HK-2 (cell line): ENCODE results near the gene ZNF683.
"Not testable (repeated sequence)": the region's sequence is repeated elsewhere in the genome, so short reads cannot be mapped to it uniquely, and the experiment has no call there.

Experiments used
- DNase-seq: peaks from one replicate; pipeline ENCODE4 v3.0.0-alpha.2; 2018; ENCODE audit not compliant: unreplicated experiment

ZNF683 gene

DNA sequence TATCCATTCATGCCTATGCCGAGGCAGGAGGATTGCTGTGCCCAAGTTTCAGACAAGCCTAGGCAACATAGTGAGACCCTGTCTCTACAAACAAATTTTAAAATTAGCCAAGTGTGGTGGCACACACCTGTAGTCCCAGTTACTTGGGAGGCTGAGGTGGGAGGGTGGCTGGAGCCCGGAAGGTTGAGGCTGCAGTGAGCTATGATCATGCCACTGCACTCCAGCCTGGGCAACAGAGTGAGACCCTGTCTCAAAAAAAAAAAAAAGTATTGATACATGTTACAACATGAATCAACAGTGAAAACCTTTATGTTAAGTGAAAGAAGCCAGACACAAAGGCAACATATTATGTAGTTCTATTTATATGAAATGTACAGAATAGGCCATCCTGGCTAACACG is 12.5 kb upstream of the ZNF683 start:
- not testable (repeated sequence) for DNase-seq

DNA sequence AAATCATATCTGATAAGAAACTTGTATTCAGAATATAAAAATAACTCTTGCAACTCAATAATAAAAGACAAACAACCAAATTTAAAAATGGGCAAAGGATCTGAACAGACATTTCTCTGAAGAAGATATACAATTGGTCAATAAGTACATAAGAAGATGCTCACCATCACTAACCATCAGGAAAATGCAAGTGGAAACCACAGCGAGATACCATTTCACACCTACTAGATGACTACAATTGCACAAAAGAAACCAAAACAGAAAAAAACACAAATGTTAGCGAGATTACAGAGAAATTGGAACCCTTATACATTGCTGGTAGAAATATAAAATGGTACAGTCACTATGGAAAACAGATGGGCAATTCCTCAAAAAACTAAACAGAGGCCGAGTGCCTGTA is 11.5 kb upstream of the ZNF683 start:
- no peak for DNase-seq

GRCh38 chr1:26378879-26379251 is 6.3 kb upstream of the ZNF683 start:
- no peak for DNase-seq

- no peak for DNase-seq
Observed at GRCh38 chr1:26378088-26378878, 5.7 kb upstream of the ZNF683 start.

DNA sequence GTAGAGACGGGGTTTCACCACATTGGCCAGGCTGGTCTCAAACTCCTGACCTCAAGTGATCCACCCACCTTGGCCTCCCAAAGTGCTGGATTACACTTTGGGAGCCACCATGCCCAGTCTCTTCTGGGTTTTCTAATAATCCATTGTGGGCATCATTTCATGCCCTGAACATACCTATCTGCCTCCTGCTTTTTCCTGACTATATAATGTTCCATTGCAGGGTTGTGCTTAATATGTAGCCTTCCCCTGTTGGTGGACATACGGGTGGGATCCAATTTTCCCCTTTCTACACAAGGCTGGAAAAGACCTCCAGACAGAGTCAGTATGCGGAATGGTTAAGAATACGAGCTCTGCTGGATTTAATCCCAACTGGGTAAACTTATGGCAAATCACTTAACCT is 3.5 kb upstream of the ZNF683 start:
- DNase-seq = no peak

- no peak for DNase-seq
Observed at GRCh38 chr1:26375081-26375480, 2.5 kb upstream of the ZNF683 start.

- not testable (repeated sequence) for DNase-seq
Observed at GRCh38 chr1:26374361-26374760, 1.8 kb upstream of the ZNF683 start.

DNA sequence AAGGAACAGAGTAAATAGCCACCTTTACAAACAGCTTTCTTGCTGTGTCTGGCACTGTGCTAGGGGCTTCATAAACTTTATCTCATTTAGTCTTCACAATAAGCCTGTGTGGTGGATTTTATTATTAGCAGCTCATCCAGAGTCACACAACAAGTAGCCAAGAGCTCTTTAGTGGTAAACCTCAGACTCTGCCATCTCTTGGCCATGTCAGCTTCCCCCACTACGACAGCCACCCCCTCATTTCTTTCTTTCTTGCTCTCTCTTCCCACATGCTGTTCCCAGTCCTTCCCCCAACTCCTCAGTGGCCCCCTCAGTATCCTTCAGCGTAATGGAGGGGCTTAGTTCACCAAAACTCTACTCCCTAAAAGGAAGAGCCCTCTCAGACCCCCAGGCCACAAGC is 1.2 kb upstream of the ZNF683 start:
- no peak for DNase-seq

DNA sequence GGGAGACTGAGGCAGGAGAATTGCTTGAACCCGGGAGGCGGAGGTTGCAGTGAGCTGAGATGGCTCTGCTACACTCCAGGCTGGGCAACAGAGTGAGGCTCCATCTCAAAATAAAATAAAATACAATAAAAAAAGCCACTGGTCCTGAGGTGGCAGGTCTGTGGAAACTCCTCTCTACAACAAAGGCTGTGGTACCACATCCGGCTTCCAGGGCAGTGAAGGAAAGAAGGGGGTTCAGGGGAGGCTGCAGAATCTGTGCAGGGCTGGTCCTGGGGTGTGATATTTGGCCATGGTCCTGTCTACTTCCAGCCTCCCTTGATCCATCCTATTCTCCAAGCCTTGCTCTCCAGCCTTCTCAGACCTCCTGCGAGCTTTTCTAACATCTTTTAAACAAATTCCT is 731 bp upstream of the ZNF683 start:
- DNase-seq = no peak

DNA sequence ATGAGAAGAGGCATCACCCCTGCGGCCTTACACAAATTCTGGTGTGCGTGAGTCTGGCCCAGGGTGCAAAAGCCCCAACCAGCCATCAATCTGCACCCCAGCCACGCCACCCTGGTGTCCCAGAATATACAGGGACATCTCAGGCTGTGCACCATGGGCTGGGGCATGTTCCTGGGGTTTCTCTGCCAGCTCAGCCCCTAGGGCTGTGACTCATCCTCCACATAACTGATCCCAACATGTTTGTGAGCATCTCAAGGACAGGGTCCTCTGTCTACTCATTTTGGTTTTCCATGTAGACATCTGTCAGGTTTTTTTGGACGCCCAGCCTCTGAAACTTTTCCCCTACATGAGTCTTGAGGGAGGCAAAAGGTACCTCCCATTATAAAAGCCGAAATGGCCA is 511 bp downstream of the ZNF683 start:
- DNase-seq = no peak

GRCh38 chr1:26370591-26371382 is 1.8 kb downstream of the ZNF683 start:
- no peak for DNase-seq

- DNase-seq = no peak
Observed at GRCh38 chr1:26368486-26368885, 4.1 kb downstream of the ZNF683 start.

DNA sequence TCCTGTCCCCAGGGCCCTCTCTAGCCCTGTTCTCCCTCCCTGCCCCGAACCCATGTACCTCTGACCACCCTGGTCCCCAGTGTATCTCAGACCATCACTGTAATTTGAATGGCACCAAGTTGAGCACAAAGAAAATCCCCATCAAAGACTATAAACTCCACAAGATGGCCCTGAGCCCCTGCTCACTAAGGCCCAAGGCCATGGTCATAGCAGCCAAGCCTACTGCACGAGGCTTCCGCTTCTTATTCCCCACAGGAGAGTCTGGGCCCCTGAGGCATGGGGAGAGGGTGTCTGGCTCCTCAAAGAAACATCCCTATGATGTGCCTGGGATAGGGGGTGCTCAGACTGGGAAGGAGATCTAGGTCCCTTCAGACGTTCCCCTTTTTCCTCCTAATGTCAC is 4.5 kb downstream of the ZNF683 start:
- DNase-seq = no peak

- DNase-seq = no peak
Observed at GRCh38 chr1:26367441-26367840, 5.1 kb downstream of the ZNF683 start.

DNA sequence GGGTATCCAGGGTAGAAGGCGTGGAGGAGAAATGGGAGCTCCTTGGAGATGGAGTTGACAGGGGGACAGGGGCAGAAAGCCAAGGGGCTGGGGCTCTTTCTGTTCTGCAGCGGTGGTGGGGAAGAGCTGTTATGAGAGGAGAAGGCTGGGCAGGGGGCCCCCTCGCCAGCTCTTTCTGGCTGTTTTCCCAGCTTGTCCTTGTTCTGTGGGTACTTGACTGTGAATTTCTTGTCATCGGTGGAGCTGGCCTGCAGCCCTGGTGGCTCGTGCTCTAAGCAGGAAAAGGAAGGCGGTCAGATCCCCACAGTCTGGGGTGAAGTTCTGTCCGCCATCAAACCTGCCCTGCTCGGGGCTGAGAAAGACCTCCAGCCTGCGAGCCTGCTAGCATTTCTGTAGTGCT is 7.6 kb downstream of the ZNF683 start:
- no peak for DNase-seq

DNA sequence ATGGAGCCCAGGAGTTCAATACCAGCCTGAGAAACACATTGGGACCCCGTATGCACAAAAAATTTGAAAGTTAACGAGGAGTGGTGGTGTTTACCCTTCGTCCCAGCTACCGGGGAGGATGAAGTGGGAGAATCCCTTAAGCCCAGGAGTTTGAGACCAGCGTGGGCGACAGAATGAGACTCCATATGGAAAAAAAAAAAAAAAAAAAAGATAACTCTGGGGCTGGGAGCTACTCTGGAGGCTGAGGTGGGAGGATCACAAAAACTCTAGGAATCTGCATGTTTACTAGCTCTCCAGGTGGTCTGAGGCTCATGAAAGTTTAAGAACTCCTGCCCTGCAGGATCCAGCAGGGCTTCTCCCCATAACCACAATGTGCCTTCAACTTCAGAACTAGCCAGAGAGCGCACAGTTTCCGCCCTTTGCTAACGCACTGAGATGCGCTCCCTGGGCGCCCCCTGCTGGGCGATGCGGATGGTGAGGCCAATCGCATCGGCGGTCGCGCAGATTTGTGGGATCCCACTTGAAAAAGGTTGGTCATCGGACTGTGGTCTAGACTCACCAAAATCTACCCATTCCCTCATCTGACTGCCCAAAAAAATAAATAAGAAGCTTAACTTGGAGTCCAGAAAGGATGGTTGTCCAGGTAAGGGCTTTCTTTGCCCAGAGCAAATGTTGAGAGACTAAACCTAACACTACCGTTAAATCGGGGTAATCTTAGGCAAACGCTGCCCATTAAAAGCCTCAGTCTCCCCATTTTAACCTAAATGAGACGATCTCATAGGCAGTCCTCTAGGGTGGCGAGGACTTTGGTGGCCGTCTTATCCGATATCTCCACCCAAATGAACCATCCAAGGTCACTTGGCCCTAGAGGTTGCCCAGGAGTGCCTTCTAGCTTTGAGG is 8.8 kb downstream of the ZNF683 start:
- peak; percentile 85 for DNase-seq

DNA sequence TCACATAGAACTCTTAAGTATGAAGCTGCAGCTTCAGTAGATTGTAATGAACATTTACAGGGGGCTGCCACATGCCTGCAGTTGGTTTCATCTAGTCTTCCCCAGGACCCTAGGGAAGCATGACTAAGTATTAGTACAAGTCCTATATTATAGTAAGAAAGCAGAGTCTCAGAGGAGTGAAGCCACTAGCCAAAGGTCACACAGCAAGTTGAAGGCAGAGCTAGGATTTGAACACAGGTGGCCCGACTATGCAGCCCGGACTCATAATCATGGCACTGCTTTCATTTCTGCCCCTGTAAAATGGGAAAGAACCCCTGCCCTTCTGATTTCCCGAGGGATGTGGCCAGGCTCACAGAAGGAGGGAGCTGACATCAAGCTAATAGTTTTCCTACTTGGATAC is 10.2 kb downstream of the ZNF683 start:
- DNase-seq = no peak

DNA sequence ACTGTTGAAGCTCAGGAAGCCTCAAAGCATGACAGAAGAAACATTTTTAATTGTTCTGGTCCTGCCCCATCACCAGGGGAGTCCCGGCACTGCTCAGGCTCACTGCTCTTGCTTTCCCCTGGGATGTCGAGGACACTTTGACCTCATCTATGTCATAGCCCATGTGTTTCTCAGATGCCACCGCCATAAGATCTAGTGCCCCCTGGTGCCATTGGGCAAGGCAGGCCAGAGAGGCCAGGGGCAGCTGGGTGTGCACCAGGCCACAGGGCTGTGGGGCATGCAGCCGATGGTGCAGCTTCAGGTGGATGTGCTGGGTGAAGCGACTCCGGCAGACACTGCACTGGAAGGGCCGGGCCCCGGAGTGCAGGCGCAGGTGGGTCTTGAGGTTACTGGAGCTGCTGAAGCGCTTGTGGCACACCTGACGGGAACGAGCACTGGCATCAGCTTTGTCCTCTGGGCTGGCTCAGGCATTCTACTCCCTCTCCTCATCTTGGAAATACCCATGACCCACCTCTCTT is 10.9 kb downstream of the ZNF683 start:
- DNase-seq = no peak

- DNase-seq = no peak
Observed at GRCh38 chr1:26360807-26361604, 11.5 kb downstream of the ZNF683 start.

DNA sequence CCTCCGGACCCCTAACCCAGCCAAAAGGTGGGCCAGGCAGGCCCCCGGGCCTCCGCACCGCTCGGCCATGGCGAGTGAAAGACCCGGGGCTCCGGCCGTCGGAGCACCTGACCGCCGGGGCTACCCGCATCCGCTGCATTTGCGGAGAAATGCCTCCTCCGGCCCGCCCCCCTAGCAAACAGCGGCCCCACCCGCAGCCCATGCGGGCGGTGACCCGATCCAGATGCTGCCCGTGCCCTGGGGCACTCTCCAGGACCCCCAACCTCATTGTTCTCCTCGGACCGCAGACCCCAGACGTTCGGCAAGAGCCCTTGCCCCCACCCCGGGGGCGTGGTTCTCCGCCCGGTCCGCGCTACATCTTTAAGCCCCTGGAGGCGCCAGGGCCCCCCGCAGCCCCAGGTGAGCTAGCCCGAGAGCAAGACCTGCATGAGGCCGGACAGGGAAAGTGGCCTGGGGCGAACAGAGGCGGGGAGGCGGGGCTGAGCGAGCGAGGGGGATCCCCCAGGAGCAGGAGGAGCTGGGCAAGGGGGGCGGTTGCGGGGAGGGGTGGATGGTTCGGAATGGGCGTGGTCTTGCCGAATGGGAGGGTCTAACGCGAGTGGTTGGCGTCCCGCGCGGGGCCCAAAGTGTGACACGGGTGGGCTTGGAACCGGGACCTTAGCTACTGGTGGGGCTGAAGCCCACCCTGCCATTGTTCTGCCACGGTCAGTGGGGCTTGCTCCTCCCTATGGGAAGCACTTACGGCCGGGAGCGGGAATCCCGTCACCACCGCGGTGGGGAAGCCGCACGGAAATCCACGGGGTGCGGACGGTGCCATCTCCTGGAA is 12.4 kb downstream of the ZNF683 start:
- DNase-seq = no peak
